Keratinocyte (primary cell): ENCODE data around the gene IL36RN. TPM values are rescaled to one million over a fixed set of nuclear protein-coding genes. Genes with fewer than 3 reads are reported as not detected.

Experiments
- DNase-seq: peaks from one replicate; pipeline ENCODE4 v3.0.0-alpha.2; 2011; ENCODE audit warnings: low read depth, missing footprints, low spot score
- FAIRE-seq: peaks from 2 replicates; lab custom pipeline; 2011; peaks lifted over from hg19 to GRCh38; lab: Jason Lieb, UNC
- H2AFZ ChIP-seq: 2 replicates; pipeline ENCODE4 v1.6.0; 2012; ENCODE audit warnings: low read length, control low read depth, inconsistent platforms; ENCODE audit not compliant: control insufficient read depth
- H3K27ac ChIP-seq: 2 replicates; pipeline ENCODE4 v1.5.1; 2011; ENCODE audit warnings: low read length; ENCODE audit not compliant: control insufficient read depth, insufficient read depth
- H3K27me3 ChIP-seq: 3 replicates; pipeline ENCODE4 v1.6.0; 2011; ENCODE audit warnings: low read length; ENCODE audit not compliant: control insufficient read depth, insufficient read depth; ENCODE audit errors: extremely low read depth
- H3K36me3 ChIP-seq, 2 experiments: 2 replicates in 1 of 2; 3 replicates in 1 of 2; pipeline ENCODE4 v1.5.1; 2011; ENCODE audit warnings: low read length in 2 of 2, mild to moderate bottlenecking in 1 of 2; ENCODE audit not compliant: control insufficient read depth in 2 of 2, insufficient read depth in 2 of 2; ENCODE audit errors: extremely low read depth in 1 of 2
- H3K4me1 ChIP-seq: 3 replicates; pipeline ENCODE4 v1.5.1; 2011; ENCODE audit warnings: low read length; ENCODE audit not compliant: control insufficient read depth, insufficient read depth; ENCODE audit errors: extremely low read depth
- H3K4me2 ChIP-seq: 3 replicates; pipeline ENCODE4 v1.6.0; 2011; ENCODE audit warnings: low read depth, low read length; ENCODE audit not compliant: control insufficient read depth, insufficient read depth; ENCODE audit errors: extremely low read depth
- H3K4me3 ChIP-seq, 3 experiments: fragments of 200-600 bp in 1 of 3; sonication (generic) in 1 of 3; 2 replicates in 2 of 3; 3 replicates in 1 of 3; pipeline ENCODE4 v1.5.1; 2011 to 2016; ENCODE audit warnings: low read length in 3 of 3, mild to moderate bottlenecking in 3 of 3, control low read depth in 2 of 3, inconsistent platforms in 1 of 3, low read depth in 1 of 3, mixed read lengths in 1 of 3, mixed run types in 1 of 3, moderate library complexity in 1 of 3; ENCODE audit not compliant: control insufficient read depth in 2 of 3, insufficient read depth in 2 of 3; ENCODE audit errors: extremely low read depth in 1 of 3
- H3K79me2 ChIP-seq: 2 replicates; pipeline ENCODE4 v1.6.0; 2012; ENCODE audit warnings: low read length; ENCODE audit not compliant: control insufficient read depth, insufficient read depth
- H3K9ac ChIP-seq: 3 replicates; pipeline ENCODE4 v1.6.0; 2011; ENCODE audit warnings: low read length; ENCODE audit not compliant: control insufficient read depth, insufficient read depth; ENCODE audit errors: extremely low read depth
- H3K9me1 ChIP-seq: 3 replicates; pipeline ENCODE4 v1.6.0; 2011; ENCODE audit warnings: low read length; ENCODE audit not compliant: control insufficient read depth, insufficient read depth; ENCODE audit errors: extremely low read depth
- H3K9me3 ChIP-seq: 2 replicates; pipeline ENCODE4 v1.5.1; 2012; ENCODE audit warnings: low read depth, low read length; ENCODE audit not compliant: control insufficient read depth
- H4K20me1 ChIP-seq: 3 replicates; pipeline ENCODE4 v1.6.0; 2011; ENCODE audit warnings: low read length; ENCODE audit not compliant: control insufficient read depth, insufficient read depth; ENCODE audit errors: extremely low read depth
- CTCF ChIP-seq, 3 experiments: IDR thresholded peaks in 1 of 3; conservative IDR thresholded peaks in 1 of 3; optimal IDR thresholded peaks in 1 of 3; 2 replicates in 2 of 3; 3 replicates in 1 of 3; pipeline versions ENCODE3 to v1.5.1; 2011; ENCODE audit warnings: low read length in 3 of 3, mild to moderate bottlenecking in 3 of 3, moderate library complexity in 2 of 3, control low read depth in 1 of 3, inconsistent platforms in 1 of 3; ENCODE audit not compliant: insufficient read depth in 2 of 3; ENCODE audit errors: extremely low read depth in 1 of 3
- EZH2 ChIP-seq: IDR thresholded peaks from one replicate; pipeline ENCODE4 v1.6.1; 2012; ENCODE audit warnings: inconsistent platforms, mild to moderate bottlenecking, low read length, moderate library complexity
- dilution Hi-C: fragments of 300-500 bp; cut with MboI; formaldehyde crosslinking; loops from one replicate; pipeline ENCODE4 v1.7.0; 2020; ENCODE audit warnings: low sequenced_read_pairs; ENCODE audit not compliant: extremely low pct_ligation_motif_present
- polyA plus RNA-seq, 5 experiments: library from polyadenylated mRNA; depleted of rRNA in 3 of 5; stranded (reverse) in 3 of 5; stranded (forward) in 1 of 5; unstranded in 1 of 5; fragments of >200 nt; gene quantifications; 1 replicate in 1 of 5; 2 replicates in 3 of 5; 3 replicates in 1 of 5; pipeline versions ENCODE4 v1.2.1 to v1.2.3, GENCODE V29; 2011 to 2012; ENCODE audit warnings: missing spikeins in 2 of 5, low read depth in 1 of 5, low replicate concordance in 1 of 5

IL36RN gene
- polyA plus RNA-seq, 1 donor (not counting 4 experiments of a cell fraction or from before 2014, with no cell fraction given), result 3.9 TPM

- Histone ChIP-seq H3K4me2 (no peak overlapping the region), H3K79me2 (no peaks in the 10 kb centered on the region), H3K27ac (no peak overlapping the region), H3K4me3 (no peak overlapping the region), H3K4me1 (peaks cover 18% of the 10 kb centered on the region), H3K36me3 (no peaks in the 10 kb centered on the region), H3K9ac (no peak overlapping the region), H2AFZ (no peak overlapping the region), H3K9me3 (no peaks in the 10 kb centered on the region), H3K27me3 (no peaks in the 10 kb centered on the region), H3K9me1 (no peaks in the 10 kb centered on the region), H4K20me1 (no peaks in the 10 kb centered on the region)
- no peak for TF ChIP-seq CTCF (optimal IDR thresholded peaks at IDR 0.05 in 1 of 3, IDR thresholded peaks at IDR 0.05 in 1 of 3, conservative IDR thresholded peaks at IDR 0.05 in 1 of 3; ENCODE audit: extremely low read depth in 1 of 3, insufficient read depth in 2 of 3, low read length in 3 of 3)
- no peak for TF ChIP-seq EZH2
- no peak for FAIRE-seq
- dilution Hi-C loops, result no loop called here
- DNase-seq, result no peak
Measured at GRCh38 chr2:113061896-113062770, 3.1 kb downstream of the IL36RN start.

DNA sequence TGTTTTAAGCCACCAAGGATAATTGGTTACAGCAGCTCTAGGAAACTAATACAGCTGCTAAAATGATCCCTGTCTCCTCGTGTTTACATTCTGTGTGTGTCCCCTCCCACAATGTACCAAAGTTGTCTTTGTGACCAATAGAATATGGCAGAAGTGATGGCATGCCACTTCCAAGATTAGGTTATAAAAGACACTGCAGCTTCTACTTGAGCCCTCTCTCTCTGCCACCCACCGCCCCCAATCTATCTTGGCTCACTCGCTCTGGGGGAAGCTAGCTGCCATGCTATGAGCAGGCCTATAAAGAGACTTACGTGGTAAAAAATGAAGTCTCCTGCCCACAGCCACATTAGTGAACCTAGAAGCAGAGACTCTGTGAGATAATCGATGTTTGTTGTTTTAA is 5.3 kb downstream of the IL36RN start:
- TF ChIP-seq EZH2, result no peak
- H3K36me3 ChIP-seq, result no peaks in the 10 kb centered on the region
- H3K4me1 ChIP-seq, result peaks cover 23% of the 10 kb centered on the region
- FAIRE-seq (no peak), DNase-seq (no peak)
- H3K9ac ChIP-seq, result no peak overlapping the region
- no peak overlapping the region for H3K4me3 ChIP-seq
- no peaks in the 10 kb centered on the region for H4K20me1 ChIP-seq
- no peak overlapping the region for H2AFZ ChIP-seq
- dilution Hi-C loops, result no loop called here
- no peaks in the 10 kb centered on the region for H3K9me1 ChIP-seq
- no peaks in the 10 kb centered on the region for H3K9me3 ChIP-seq
- H3K79me2 ChIP-seq, result no peaks in the 10 kb centered on the region
- no peaks in the 10 kb centered on the region for H3K27me3 ChIP-seq
- no peak overlapping the region for H3K27ac ChIP-seq
- H3K4me2 ChIP-seq, result no peak overlapping the region
